Activated CD8-positive, alpha-beta memory T cell treated with anti-CD3 and anti-CD28 coated beads for 36 hours (primary cell): ENCODE measurements around the gene ATN1. TPM values are rescaled to one million over a fixed set of nuclear protein-coding genes. Genes with fewer than 3 reads are reported as not detected.

Experiments used
- CTCF ChIA-PET: fragments of 350-600 bp; sonication (Branson Sonifier 250); formaldehyde crosslinking; loops from one replicate; lab custom pipeline; 2021; ENCODE audit warnings: antibody characterized with exemption; lab: Charles Lee
- POLR2A ChIA-PET: fragments of 350-600 bp; sonication (Branson Sonifier 250); formaldehyde crosslinking; loops from one replicate; lab custom pipeline; 2021; ENCODE audit warnings: antibody characterized with exemption; lab: Charles Lee
- total RNA-seq, 2 experiments: library from RNA; stranded (reverse); gene quantifications; one replicate each; pipeline ENCODE4 v1.2.3, GENCODE V29; 2021

Gene ATN1
- total RNA-seq, 2 experiments from 2014 or later, result 44.1 to 44.3 TPM

DNA sequence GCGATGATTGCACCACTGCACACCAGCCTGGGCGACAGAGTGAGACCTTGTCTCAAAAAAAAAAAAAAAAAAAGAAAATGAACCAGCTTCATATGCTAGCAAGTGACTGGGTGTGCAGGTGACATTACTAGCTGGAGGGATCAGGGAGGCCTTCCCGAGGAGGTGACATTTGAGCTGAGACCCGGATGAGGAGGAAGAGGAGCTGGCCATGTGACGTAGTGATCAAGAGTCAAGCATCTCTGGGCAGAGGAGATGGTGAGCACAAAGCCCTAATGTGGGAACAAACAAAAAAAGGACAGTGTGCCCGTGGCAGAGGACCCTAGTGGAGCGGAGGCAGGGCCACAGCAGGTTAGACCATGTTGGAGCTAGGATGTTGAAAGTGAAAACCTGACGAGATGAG lies 19.9 kb downstream of the ATN1 start:
- ChIA-PET CTCF (interaction anchor here (1.2 to 11.8 kb wide), 7 partner anchors 10 to 95 kb away, joined by 3 to 337 read pairs (median 5); no protein-coding TSS in a partner anchor), POLR2A (interaction anchor here (0.6 to 12.5 kb wide), 5 partner anchors 10 to 223 kb away, joined by 3 to 353 read pairs (median 6); partner anchors contain the start of gene TPI1)

DNA sequence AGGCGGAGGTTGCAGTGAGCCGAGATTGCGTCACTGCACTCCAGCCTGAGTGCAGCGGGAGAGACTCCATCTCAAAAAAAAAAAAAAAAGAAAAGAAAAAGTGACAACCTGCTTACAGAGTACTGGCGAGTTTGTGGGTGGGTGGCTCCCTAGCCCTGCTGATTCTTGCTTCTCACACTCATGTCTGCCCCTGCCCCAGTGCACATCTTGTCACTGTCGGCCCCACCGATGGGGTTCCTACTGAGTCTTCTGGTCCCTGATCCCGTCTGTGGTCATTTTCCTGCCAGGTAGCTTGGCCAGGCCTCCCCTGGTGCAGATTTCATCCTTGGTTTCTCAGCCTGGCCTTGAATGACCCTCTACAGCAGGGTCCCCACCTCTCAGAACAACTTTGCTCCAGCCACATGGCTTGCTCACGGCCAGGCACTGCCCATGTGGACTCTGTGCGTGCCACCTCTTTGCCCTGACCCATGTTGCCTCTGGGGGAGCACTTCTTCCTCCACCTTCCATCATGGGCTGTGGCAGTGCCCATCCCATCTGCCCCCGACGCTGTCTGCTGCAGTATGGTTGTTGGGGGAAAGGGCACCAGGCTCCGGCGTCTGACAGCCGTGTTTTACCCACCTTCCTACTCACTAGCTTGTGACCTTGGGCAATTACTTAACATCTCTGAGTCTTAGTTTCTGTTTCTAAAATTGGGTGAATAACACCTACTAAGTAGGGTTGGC lies 21.3 kb downstream of the ATN1 start:
- CTCF ChIA-PET, result interaction anchor here (0.7 to 11.8 kb wide), 8 partner anchors 9 to 162 kb away, joined by 3 to 337 read pairs (median 4); no protein-coding TSS in a partner anchor
- POLR2A ChIA-PET, result interaction anchor here (0.7 to 12.5 kb wide), 5 partner anchors 10 to 25 kb away, joined by 3 to 353 read pairs (median 4); no protein-coding TSS in a partner anchor

DNA sequence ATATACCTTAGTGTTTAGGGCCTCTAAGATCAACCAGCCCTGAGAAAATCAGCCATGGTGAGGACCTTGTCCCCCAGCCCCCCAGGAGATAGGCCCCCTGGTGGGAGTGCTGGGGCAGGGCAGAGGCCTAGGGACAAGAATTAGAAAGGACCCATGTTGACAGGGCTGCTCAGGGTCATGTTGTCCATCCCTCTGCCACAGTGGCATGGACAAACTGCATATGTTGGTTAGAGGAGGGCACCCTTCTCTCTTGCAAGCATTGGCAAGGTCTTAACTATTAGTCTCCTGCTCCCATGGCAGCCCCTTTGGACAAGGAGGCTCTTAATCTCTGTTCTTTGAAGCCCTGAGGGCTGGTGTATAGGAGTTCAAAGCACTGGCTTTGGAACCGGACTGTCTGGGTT lies 22.6 kb downstream of the ATN1 start:
- CTCF ChIA-PET, result interaction anchor here (1.4 to 11.8 kb wide), 5 partner anchors 10 to 81 kb away, joined by 4 to 337 read pairs (median 5); no protein-coding TSS in a partner anchor
- POLR2A ChIA-PET, result interaction anchor here (1.3 to 12.5 kb wide), 2 partner anchors 10 to 12 kb away, joined by 3 to 353 read pairs; no protein-coding TSS in a partner anchor

DNA sequence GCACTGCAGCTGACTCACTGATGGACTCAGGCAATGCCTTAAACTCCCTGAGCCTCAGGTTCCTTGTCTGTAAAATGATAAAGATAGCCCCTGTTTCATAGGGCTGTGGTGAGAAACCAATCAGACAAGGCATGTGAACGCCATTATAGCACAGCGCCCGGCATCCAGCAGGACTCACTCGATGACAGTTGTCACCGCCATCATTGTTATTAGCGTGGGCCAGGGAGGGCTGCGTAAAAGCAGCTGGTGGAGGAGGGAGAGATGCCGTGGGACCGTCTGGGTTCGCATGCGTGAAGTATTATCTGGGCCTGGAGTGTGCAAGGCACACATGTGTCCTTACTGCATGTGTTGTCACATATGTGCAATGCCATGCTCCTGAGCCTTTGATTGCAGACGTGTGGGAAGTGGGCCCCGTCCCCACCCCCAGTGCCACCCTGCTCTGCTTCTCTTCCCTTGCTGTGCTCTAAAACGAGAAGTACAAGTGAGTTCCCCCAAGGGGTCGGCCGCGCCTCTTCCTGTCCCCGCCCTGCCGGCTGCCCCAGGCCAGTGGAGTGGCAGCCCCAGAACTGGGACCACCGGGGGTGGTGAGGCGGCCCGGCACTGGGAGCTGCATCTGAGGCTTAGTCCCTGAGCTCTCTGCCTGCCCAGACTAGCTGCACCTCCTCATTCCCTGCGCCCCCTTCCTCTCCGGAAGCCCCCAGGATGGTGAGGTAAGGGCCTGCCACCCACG lies 23.2 kb downstream of the ATN1 start, which contains the start of gene PTPN6:
Gene PTPN6, plus strand, starts transcription at position 546 of the 730 bp plus-strand sequence. Its CDS starts 157 bp downstream, at position 703.
- ChIA-PET POLR2A (interaction anchor here (1.0 to 12.5 kb wide), 4 partner anchors 9 to 26 kb away, joined by 3 to 353 read pairs (median 10); no protein-coding TSS in a partner anchor), CTCF (interaction anchor here (0.7 to 11.8 kb wide), 6 partner anchors 8 to 157 kb away, joined by 3 to 337 read pairs (median 3); partner anchors contain the start of gene C1R)

DNA sequence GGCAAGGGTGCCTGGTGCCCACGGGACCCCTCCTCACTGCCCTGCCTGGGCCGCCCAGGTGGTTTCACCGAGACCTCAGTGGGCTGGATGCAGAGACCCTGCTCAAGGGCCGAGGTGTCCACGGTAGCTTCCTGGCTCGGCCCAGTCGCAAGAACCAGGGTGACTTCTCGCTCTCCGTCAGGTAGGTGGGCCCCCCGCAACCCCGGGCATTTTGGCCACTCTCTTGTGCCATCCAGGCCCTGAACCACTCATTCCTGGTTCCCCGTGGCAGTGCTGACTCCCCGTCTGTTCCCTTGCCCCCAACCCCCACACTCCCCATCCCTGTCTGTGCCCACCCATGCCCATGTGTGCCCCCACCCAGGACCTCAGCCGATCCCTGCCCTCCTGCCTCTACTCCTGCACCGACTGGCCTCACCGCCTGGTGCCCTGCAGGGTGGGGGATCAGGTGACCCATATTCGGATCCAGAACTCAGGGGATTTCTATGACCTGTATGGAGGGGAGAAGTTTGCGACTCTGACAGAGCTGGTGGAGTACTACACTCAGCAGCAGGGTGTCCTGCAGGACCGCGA lies 23.9 kb downstream of the ATN1 start:
- POLR2A ChIA-PET, result interaction anchor here (0.6 to 12.5 kb wide), 7 partner anchors 8 to 157 kb away, joined by 3 to 353 read pairs (median 5); partner anchors contain the start of genes C12orf57 and RNU7-1
- CTCF ChIA-PET, result interaction anchor here (0.7 to 11.8 kb wide), 6 partner anchors 9 to 156 kb away, joined by 3 to 337 read pairs (median 3); partner anchors contain the start of gene C1R

DNA sequence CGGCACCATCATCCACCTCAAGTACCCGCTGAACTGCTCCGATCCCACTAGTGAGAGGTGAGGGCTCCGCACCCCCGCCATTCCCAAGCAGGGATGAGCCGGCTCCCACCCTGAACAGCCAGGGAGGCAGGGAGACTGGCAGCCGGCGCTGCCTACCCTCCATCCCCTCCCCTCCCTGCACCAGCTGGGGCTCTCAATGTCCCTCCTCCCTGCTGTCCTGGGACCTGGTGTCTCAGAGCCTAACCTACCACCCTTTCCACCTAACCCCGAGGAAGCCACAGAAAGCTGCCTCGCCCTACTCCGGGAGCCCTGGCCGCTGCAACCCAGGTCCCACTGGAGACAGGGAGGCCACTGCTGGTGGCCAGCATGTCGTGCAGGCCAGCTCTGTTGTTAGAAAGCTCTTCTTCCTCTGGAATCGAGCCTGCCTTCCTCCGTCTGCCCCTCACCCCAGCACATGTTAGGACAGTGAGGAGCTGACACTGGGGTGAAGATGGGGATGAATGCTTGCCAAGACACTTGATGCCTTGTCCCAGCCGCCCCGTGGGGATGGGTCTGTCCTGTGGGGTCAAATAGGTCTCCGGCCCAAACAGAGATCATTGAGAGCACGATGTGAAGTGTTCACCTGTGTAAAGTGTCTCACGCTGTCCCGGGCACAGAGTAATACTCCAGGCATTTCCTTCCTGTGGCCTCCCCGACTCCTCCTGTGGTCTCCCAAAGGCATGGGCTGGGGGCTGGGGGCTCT lies 24.5 kb downstream of the ATN1 start:
- CTCF ChIA-PET, result interaction anchor here (1.1 to 11.8 kb wide), 4 partner anchors 8 to 156 kb away, joined by 3 to 337 read pairs (median 10); partner anchors contain the start of genes C12orf57 and RNU7-1
- POLR2A ChIA-PET, result interaction anchor here (0.6 to 12.5 kb wide), 6 partner anchors 8 to 156 kb away, joined by 3 to 353 read pairs (median 10); partner anchors contain the start of genes C12orf57 and RNU7-1

- POLR2A ChIA-PET, result interaction anchor here (1.5 to 12.5 kb wide), 4 partner anchors 7 to 16 kb away, joined by 5 to 353 read pairs (median 17); partner anchors contain the start of genes C12orf57 and RNU7-1
- CTCF ChIA-PET, result interaction anchor here (1.6 to 11.8 kb wide), 3 partner anchors 8 to 16 kb away, joined by 10 to 337 read pairs (median 11); partner anchors contain the start of genes C12orf57 and RNU7-1
Measured at GRCh38 chr12:6952863-6953441, 25.2 kb downstream of the ATN1 start.

DNA sequence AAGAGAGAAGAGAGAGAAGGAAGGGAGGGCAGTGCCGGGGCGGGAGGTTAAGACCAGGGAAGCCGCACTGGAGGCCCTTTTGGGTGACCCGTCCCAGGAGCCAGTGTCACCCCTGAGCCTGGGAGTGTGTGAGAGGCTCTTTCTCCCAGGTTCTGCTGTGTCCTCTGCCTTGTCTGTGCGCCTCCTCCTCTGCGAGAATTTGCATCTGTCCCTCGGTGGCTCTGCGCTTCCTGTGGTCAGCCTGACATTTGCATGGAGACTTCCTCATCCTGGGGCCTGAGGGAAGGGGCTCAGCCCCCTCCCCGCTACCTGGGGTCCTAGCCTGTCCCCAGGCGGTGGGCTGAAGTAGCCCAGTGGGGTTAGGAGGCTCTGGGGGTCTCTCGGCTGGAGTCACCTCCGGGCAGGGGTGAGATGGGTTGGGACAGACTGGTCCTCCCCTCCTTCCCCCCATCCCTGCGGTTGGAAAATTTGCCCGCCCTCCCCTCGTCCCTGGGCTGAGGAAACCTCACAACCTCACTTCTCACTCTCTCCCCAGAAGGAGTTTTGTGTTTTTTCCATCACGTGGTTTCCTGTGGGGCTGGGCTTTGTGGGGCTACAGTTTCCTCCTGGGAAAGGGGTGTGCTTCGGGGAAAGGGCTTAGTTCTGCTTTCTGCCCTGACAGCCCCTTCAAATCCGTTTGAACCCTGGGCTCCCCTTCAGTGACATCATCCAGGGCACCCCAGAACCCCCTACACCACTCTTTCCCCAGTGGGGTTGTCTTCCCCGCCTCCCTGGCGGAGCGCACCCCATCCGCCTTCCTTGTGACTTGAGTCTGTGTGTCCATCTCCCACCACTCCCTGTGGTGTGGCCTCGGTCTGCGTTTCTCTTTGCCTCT lies 25.9 kb downstream of the ATN1 start:
- ChIA-PET CTCF (interaction anchor here (1.6 to 13.2 kb wide), 4 partner anchors 6 to 11 kb away, joined by 9 to 337 read pairs (median 174); partner anchors contain the start of genes C12orf57, PTPN6 and RNU7-1), POLR2A (interaction anchor here (1.0 to 13.5 kb wide), 6 partner anchors 6 to 16 kb away, joined by 4 to 353 read pairs (median 17); partner anchors contain the start of genes C12orf57, PTPN6 and RNU7-1)

- ChIA-PET POLR2A (interaction anchor here (1.0 to 13.5 kb wide), 3 partner anchors 7 to 16 kb away, joined by 4 to 353 read pairs (median 5); partner anchors contain the start of genes C12orf57, PTPN6 and RNU7-1), CTCF (interaction anchor here (1.9 to 13.2 kb wide), 2 partner anchors 7 to 10 kb away, joined by 9 to 337 read pairs; partner anchors contain the start of genes C12orf57, PTPN6 and RNU7-1)
Measured at GRCh38 chr12:6954316-6955107, 26.8 kb downstream of the ATN1 start.

DNA sequence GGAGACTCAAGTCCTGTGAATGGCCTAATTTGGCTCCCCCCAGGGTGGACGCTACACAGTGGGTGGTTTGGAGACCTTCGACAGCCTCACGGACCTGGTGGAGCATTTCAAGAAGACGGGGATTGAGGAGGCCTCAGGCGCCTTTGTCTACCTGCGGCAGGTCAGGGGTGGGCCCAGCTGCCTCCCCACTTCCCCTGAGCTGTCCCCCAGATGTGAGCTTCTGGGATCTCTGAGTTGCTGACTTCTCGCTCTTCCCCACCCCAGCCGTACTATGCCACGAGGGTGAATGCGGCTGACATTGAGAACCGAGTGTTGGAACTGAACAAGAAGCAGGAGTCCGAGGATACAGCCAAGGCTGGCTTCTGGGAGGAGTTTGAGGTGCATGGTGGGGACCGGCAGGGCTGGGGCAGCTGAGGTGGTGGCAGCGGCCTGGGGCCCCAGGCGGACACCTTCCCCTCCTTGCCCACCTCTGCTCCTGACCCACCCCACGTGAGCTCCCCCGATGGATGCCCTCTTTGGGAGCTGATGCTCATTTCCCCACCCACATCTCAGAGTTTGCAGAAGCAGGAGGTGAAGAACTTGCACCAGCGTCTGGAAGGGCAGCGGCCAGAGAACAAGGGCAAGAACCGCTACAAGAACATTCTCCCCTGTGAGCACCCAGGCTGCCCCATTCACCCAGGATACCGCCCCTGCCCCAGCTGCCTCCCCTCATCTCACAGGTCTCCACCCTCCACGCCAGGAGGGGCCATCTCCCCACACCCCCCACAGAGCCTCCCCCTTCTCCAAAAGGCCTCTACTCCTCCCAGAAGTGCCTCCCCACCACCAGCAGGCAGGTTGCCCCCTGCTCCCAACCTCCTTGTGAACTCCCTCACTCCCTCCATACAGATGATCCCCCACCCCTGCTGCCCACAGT lies 27.6 kb downstream of the ATN1 start:
- POLR2A ChIA-PET, result interaction anchor here (1.0 to 13.5 kb wide), 2 partner anchors 8 to 9 kb away, joined by 5 to 353 read pairs; partner anchors contain the start of genes C12orf57, PTPN6 and RNU7-1
- CTCF ChIA-PET, result interaction anchor here (0.7 to 13.2 kb wide), 5 partner anchors 8 to 18 kb away, joined by 3 to 337 read pairs (median 6); partner anchors contain the start of genes C12orf57, PTPN6 and RNU7-1

DNA sequence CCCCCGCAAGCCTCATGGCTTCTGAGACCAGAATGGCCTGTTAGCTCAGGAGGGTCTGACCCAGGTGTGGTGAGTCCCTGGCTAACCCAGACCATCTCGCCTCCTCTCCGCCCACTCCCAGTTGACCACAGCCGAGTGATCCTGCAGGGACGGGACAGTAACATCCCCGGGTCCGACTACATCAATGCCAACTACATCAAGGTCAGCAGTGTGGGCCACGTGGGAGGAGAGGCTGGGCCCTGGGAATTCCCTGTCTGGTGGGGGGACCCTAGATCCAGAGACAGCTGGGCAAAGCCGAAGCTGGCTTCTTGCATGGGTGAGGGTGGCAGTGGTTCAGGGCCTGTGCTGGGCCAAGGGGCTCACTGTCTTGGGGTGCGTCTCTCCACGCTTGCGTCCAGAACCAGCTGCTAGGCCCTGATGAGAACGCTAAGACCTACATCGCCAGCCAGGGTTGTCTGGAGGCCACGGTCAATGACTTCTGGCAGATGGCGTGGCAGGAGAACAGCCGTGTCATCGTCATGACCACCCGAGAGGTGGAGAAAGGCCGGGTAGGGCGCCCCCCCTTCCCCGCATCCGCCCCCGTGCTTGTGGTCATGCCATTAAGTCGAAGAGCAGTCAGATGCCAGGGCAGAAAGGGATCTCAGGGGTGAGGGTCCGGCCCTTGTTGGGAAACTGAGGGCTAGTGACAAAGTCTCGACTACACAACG lies 28.4 kb downstream of the ATN1 start:
- ChIA-PET CTCF (interaction anchor here (0.7 to 13.2 kb wide), 4 partner anchors 8 to 18 kb away, joined by 3 to 337 read pairs (median 4); partner anchors contain the start of genes C12orf57, PTPN6 and RNU7-1), POLR2A (interaction anchor here (13.5 kb wide), 1 partner anchor 9 kb away, joined by 353 read pairs; the partner anchor contains the start of genes C12orf57, PTPN6 and RNU7-1)

- ChIA-PET CTCF (interaction anchor here (1.4 to 13.2 kb wide), 3 partner anchors 10 to 19 kb away, joined by 6 to 337 read pairs (median 52); partner anchors contain the start of genes C12orf57, PTPN6 and RNU7-1), POLR2A (interaction anchor here (13.5 kb wide), 1 partner anchor 10 kb away, joined by 353 read pairs; the partner anchor contains the start of genes C12orf57, PTPN6 and RNU7-1)
Measured at GRCh38 chr12:6957151-6957701, 29.5 kb downstream of the ATN1 start.
